Neural cell (in vitro differentiated cells): ENCODE data around the gene ZNF532. TPM values are rescaled to one million over a fixed set of nuclear protein-coding genes. Genes with fewer than 3 reads are reported as not detected.

Experiments used
- H2AFZ ChIP-seq: fragments of 200-600, 300-800 bp; sonication (generic), shearing (Covaris generic); 2 replicates; pipeline ENCODE4 v1.6.0; 2014; ENCODE audit warnings: low read depth, mild to moderate bottlenecking, antibody characterized with exemption, low read length, moderate library complexity
- H3F3A ChIP-seq: fragments of 200-600 bp; shearing (Covaris generic); 2 replicates; pipeline ENCODE4 v1.6.1; 2016; ENCODE audit warnings: mild to moderate bottlenecking, moderate library complexity, mixed read lengths, antibody characterized with exemption, low read length; ENCODE audit not compliant: insufficient read depth, poor library complexity, severe bottlenecking
- H3K27ac ChIP-seq: fragments of 200-600, 300-800 bp; sonication (generic), shearing (Covaris generic); 2 replicates; pipeline ENCODE4 v1.5.1; 2014; ENCODE audit warnings: mild to moderate bottlenecking, low read length, moderate library complexity
- H3K27me3 ChIP-seq: fragments of 300-800, 200-600 bp; sonication (generic), shearing (Covaris generic); 2 replicates; pipeline ENCODE4 v1.6.0; 2014; ENCODE audit warnings: mild to moderate bottlenecking, low read depth, low read length, moderate library complexity; ENCODE audit not compliant: insufficient read depth
- H3K36me3 ChIP-seq: fragments of 300-800, 200-600 bp; sonication (generic), shearing (Covaris generic); 2 replicates; pipeline ENCODE4 v1.5.1; 2014; ENCODE audit warnings: mild to moderate bottlenecking, antibody characterized with exemption, low read length, moderate library complexity; ENCODE audit not compliant: insufficient read depth
- H3K4me2 ChIP-seq: fragments of 300-800, 200-600 bp; sonication (generic), shearing (Covaris generic); 2 replicates; pipeline ENCODE4 v1.6.0; 2014; ENCODE audit warnings: mild to moderate bottlenecking, low read length
- H3K4me3 ChIP-seq: fragments of 300-800, 200-600 bp; sonication (generic), shearing (Covaris generic); 2 replicates; pipeline ENCODE4 v1.5.1; 2014; ENCODE audit warnings: mild to moderate bottlenecking, low read length, moderate library complexity
- H3K79me2 ChIP-seq: fragments of 200-600 bp; shearing (Covaris generic); replicated peaks from 2 replicates; pipeline ENCODE4 v1.6.0; 2014; ENCODE audit warnings: mild to moderate bottlenecking, low read length, moderate library complexity; ENCODE audit not compliant: insufficient read depth
- H3K9ac ChIP-seq: fragments of 300-800, 200-600 bp; sonication (generic), shearing (Covaris generic); 2 replicates; pipeline ENCODE4 v1.6.1; 2016; ENCODE audit warnings: mild to moderate bottlenecking, low read length, mixed read lengths
- H3K9me2 ChIP-seq: fragments of 200-600 bp; shearing (Covaris generic); 2 replicates; pipeline ENCODE4 v1.6.1; 2016; ENCODE audit warnings: mild to moderate bottlenecking, low read length, mixed read lengths; ENCODE audit not compliant: insufficient read depth
- H3K9me3 ChIP-seq: fragments of 200-600, 300-800 bp; sonication (generic), shearing (Covaris generic); 2 replicates; pipeline ENCODE4 v1.6.1; 2016; ENCODE audit warnings: mild to moderate bottlenecking, mixed run types, low read length, moderate library complexity, mixed read lengths
- H4K20me1 ChIP-seq: fragments of 200-600 bp; shearing (Covaris generic); 2 replicates; pipeline ENCODE4 v1.6.1; 2016; ENCODE audit warnings: mild to moderate bottlenecking, mixed run types; ENCODE audit not compliant: insufficient read depth
- EP300 ChIP-seq: fragments of 450-650 bp; conservative IDR thresholded peaks from 2 replicates; pipeline ENCODE4 v1.6.1; 2014; ENCODE audit warnings: antibody characterized with exemption, mild to moderate bottlenecking, moderate library complexity; ENCODE audit not compliant: poor library complexity, severe bottlenecking
- EZH2 ChIP-seq: fragments of 200-600, 300-800 bp; shearing (Covaris generic), sonication (generic); IDR thresholded peaks from 2 replicates; pipeline ENCODE4 v1.6.1; 2014; ENCODE audit warnings: antibody characterized with exemption, low read length, borderline replicate concordance, mild to moderate bottlenecking; ENCODE audit not compliant: insufficient read depth, poor library complexity, severe bottlenecking
- MXI1 ChIP-seq: fragments of 450-650 bp; conservative IDR thresholded peaks from 2 replicates; pipeline ENCODE4 v1.6.1; 2014; ENCODE audit warnings: antibody characterized with exemption, mild to moderate bottlenecking; ENCODE audit not compliant: poor library complexity, severe bottlenecking
- POLR2AphosphoS5 ChIP-seq: IDR thresholded peaks from 2 replicates; pipeline ENCODE4 v1.6.1; 2012
- RAD21 ChIP-seq: fragments of 450-650 bp; conservative IDR thresholded peaks from 2 replicates; pipeline ENCODE4 v1.6.1; 2014; ENCODE audit warnings: antibody characterized with exemption, mild to moderate bottlenecking, moderate library complexity
- SMC3 ChIP-seq: fragments of 450-650 bp; conservative IDR thresholded peaks from 2 replicates; pipeline ENCODE4 v1.6.1; 2014; ENCODE audit warnings: antibody characterized with exemption, mild to moderate bottlenecking, moderate library complexity; ENCODE audit not compliant: poor library complexity
- TAF1 ChIP-seq: IDR thresholded peaks from 2 replicates; pipeline ENCODE4 v1.6.1; 2012; ENCODE audit warnings: low read depth
- polyA plus RNA-seq: library from polyadenylated mRNA; depleted of rRNA; stranded (reverse); fragments of >200 nt; gene quantifications from 2 replicates; pipeline ENCODE4 v1.2.3, GENCODE V29; 2014
- TF ChIP-seq, protein P1 (sequence below): fragments of 450-650 bp; IDR thresholded peaks from 2 replicates; pipeline ENCODE4 v1.5.1; 2014; ENCODE audit warnings: antibody characterized with exemption, mild to moderate bottlenecking, moderate library complexity; ENCODE audit not compliant: poor library complexity, severe bottlenecking
- TF ChIP-seq, protein P2 (sequence below): IDR thresholded peaks from 2 replicates; pipeline ENCODE4 v1.6.1; 2012; ENCODE audit warnings: borderline replicate concordance

The ZNF532 gene
- polyA plus RNA-seq, 1 donor from 2014 or later, result 119 TPM

DNA sequence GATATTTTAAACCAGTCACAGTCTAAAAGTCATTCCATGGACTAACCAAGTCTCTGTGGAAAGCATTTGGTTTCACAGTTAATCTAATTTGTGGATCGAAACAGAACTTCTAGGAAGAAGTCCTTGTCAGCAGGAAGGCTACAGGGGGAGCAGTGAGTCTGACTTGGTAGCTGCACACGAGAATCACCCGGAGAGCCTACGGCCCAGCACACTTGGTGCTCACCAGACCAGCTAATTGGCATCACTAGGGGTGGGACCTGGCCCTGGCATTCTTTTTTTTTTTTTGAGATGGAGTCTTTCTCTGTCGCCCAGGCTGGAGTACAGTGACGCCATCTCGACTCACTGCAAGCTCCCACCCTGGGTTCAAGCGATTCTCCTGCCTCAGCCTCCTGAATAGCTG lies 97.7 kb downstream of the ZNF532 start (continued):
- TF ChIP-seq, protein P1, sequence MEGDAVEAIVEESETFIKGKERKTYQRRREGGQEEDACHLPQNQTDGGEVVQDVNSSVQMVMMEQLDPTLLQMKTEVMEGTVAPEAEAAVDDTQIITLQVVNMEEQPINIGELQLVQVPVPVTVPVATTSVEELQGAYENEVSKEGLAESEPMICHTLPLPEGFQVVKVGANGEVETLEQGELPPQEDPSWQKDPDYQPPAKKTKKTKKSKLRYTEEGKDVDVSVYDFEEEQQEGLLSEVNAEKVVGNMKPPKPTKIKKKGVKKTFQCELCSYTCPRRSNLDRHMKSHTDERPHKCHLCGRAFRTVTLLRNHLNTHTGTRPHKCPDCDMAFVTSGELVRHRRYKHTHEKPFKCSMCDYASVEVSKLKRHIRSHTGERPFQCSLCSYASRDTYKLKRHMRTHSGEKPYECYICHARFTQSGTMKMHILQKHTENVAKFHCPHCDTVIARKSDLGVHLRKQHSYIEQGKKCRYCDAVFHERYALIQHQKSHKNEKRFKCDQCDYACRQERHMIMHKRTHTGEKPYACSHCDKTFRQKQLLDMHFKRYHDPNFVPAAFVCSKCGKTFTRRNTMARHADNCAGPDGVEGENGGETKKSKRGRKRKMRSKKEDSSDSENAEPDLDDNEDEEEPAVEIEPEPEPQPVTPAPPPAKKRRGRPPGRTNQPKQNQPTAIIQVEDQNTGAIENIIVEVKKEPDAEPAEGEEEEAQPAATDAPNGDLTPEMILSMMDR, result no peak
- TF ChIP-seq RAD21, result no peak

DNA sequence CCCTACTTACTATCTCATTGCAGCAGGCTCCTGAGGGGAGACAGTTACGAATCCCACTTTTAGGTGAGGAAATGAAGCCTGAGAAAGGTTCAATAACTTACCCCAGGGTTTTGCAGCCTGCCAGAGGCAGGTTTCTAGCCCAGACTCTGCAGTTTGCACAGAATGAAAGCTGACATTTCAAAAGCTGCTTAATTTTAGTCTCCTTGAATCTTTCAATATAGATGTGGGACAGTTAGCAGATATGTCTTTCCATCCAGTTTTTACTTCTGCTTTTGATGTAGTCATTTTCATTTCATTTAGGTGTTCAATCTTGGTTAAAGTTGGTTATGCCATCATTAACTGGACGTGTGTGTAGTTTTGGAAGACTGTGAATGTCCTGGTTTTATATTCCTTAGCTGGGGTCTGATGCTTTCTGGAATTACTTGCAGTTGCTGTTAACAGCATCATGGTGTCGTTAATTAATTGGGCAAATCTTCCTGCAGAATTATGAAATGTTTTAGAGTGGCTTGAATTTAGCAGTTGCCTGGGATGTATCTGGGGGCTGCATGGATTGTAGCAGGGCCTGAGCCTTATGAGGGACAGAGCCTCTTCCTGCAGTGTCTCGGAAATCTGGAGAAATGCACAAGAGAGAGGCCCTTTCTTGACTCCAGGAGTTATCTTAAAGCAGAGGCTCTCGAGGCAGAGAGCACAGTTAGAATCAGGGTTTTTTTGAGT lies 100.8 kb downstream of the ZNF532 start:
- peaks cover 13% of the 10 kb centered on the region for H3K36me3 ChIP-seq
- no peaks in the 10 kb centered on the region for H3F3A ChIP-seq
- H3K9ac ChIP-seq, result no peak overlapping the region
- H3K27me3 ChIP-seq, result no peaks in the 10 kb centered on the region
- H3K79me2 ChIP-seq, result peaks cover 28% of the 10 kb centered on the region
- no peak overlapping the region for H3K27ac ChIP-seq
- H2AFZ ChIP-seq, result no peak overlapping the region
- H3K4me2 ChIP-seq, result no peak overlapping the region
- H3K4me3 ChIP-seq, result no peak overlapping the region
- H3K9me2 ChIP-seq, result no peaks in the 10 kb centered on the region
- H3K9me3 ChIP-seq, result no peaks in the 10 kb centered on the region
- H4K20me1 ChIP-seq, result peaks cover 4% of the 10 kb centered on the region
- TF ChIP-seq RAD21 (no peak), MXI1 (no peak), EZH2 (no peak), POLR2AphosphoS5 (no peak), TAF1 (no peak), SMC3 (no peak), EP300 (no peak)
- TF ChIP-seq, protein P2, sequence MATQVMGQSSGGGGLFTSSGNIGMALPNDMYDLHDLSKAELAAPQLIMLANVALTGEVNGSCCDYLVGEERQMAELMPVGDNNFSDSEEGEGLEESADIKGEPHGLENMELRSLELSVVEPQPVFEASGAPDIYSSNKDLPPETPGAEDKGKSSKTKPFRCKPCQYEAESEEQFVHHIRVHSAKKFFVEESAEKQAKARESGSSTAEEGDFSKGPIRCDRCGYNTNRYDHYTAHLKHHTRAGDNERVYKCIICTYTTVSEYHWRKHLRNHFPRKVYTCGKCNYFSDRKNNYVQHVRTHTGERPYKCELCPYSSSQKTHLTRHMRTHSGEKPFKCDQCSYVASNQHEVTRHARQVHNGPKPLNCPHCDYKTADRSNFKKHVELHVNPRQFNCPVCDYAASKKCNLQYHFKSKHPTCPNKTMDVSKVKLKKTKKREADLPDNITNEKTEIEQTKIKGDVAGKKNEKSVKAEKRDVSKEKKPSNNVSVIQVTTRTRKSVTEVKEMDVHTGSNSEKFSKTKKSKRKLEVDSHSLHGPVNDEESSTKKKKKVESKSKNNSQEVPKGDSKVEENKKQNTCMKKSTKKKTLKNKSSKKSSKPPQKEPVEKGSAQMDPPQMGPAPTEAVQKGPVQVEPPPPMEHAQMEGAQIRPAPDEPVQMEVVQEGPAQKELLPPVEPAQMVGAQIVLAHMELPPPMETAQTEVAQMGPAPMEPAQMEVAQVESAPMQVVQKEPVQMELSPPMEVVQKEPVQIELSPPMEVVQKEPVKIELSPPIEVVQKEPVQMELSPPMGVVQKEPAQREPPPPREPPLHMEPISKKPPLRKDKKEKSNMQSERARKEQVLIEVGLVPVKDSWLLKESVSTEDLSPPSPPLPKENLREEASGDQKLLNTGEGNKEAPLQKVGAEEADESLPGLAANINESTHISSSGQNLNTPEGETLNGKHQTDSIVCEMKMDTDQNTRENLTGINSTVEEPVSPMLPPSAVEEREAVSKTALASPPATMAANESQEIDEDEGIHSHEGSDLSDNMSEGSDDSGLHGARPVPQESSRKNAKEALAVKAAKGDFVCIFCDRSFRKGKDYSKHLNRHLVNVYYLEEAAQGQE, result no peak
- TF ChIP-seq, protein P1, result no peak
